OCI-LY3 (cell line): ENCODE measurements around the gene SCARB1.

Source experiments
- H2AFZ ChIP-seq: fragments of 200-600, 300-600 bp; shearing (Covaris generic); 2 replicates; pipeline ENCODE4 v1.6.0; 2014; ENCODE audit warnings: antibody characterized with exemption, low read depth, low read length
- H3K27ac ChIP-seq: fragments of 200-600, 300-600 bp; sonication (generic); 2 replicates; pipeline ENCODE4 v1.5.1; 2014; ENCODE audit warnings: mild to moderate bottlenecking, low read length, moderate library complexity, mixed read lengths
- H3K27me3 ChIP-seq: fragments of 200-600, 300-600 bp; sonication (generic); 2 replicates; pipeline ENCODE4 v1.6.1; 2014; ENCODE audit warnings: low read depth, low read length, mixed read lengths
- H3K36me3 ChIP-seq: fragments of 200-600, 300-600 bp; sonication (generic); replicated peaks from 2 replicates; pipeline ENCODE3; 2014; ENCODE audit warnings: low read depth, low read length, mixed read lengths
- H3K4me1 ChIP-seq: fragments of 300-600, 200-600 bp; sonication (generic); 2 replicates; pipeline ENCODE4 v1.6.1; 2014; ENCODE audit warnings: low read length, mixed read lengths
- H3K4me2 ChIP-seq: fragments of 200-600, 300-600 bp; sonication (generic); 2 replicates; pipeline ENCODE4 v1.6.1; 2014; ENCODE audit warnings: low read length, mixed read lengths
- H3K4me3 ChIP-seq: fragments of 300-600, 200-600 bp; sonication (generic); 2 replicates; pipeline ENCODE4 v1.5.1; 2014; ENCODE audit warnings: antibody characterized with exemption, mild to moderate bottlenecking, low read length, moderate library complexity
- H3K79me2 ChIP-seq: fragments of 300-600, 200-600 bp; shearing (Covaris generic); 2 replicates; pipeline ENCODE4 v1.6.1; 2014; ENCODE audit warnings: mild to moderate bottlenecking, low read length, mixed read lengths
- H3K9ac ChIP-seq: fragments of 300-600, 200-600 bp; shearing (Covaris generic); 2 replicates; pipeline ENCODE4 v1.6.0; 2014; ENCODE audit warnings: mild to moderate bottlenecking, low read length, moderate library complexity
- H3K9me3 ChIP-seq: fragments of 200-600, 300-600 bp; shearing (Covaris generic); 2 replicates; pipeline ENCODE4 v1.6.1; 2014; ENCODE audit warnings: low read length, mixed read lengths; ENCODE audit not compliant: insufficient read depth
- H4K20me1 ChIP-seq: fragments of 200-600, 300-600 bp; sonication (generic); 2 replicates; pipeline ENCODE4 v1.6.1; 2016; ENCODE audit warnings: low read length, mixed read lengths; ENCODE audit not compliant: insufficient read depth
- EZH2phosphoT487 ChIP-seq: fragments of 200-600 bp; shearing (Covaris generic); IDR thresholded peaks from 2 replicates; pipeline ENCODE4 v1.6.1; 2018; ENCODE audit warnings: antibody characterized with exemption, mixed run types, low read depth
- TF ChIP-seq, protein P1 (sequence below): fragments of 200-600, 300-600 bp; sonication (generic); IDR thresholded peaks from 2 replicates; pipeline ENCODE4 v1.5.1; 2014; ENCODE audit warnings: antibody characterized with exemption, low read length, low read depth

The SCARB1 gene

DNA sequence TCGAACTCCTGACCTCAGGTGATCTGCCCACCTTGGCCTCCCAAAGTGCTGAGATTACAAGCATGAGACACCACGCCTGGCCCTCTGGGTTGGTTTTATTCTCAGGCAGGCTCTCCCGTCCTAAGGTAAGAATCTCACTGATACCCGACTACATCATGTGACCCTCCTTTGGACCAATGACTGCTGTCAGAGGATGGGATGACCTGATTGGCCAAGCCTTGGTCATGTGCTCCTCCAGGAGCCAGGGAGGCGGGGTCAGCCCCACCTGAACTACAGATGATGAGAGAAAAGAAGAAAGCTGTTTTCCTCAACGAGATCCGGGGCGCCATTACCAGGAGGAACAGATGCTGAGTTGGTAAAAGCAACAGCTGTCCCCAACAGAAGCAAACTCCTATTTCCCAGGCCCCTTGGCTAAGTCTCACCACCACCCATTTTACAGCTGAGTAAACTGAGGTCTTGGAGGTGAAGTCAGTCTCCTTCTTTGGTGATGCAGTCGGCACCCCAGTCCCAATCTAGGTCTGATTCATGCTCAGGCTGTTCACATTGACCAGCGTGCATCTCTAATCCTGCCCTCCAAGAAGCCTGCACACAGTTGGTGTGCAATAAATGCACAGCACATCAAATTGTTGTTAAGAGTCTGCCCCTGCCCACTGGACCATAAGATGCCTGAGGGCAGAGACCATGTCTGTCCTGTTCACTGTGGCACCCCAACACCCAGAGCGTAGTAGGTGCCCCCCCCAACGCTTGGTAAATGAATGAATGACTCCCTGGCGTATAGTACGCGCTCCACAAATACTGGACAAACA, 118.8 kb downstream of the SCARB1 start:
- H3K27me3 ChIP-seq: peaks cover 38% of the 10 kb centered on the region
- peaks cover 13% of the 10 kb centered on the region; the same call in 1 of the 2 replicates for H3K4me1 ChIP-seq
- no peaks in the 10 kb centered on the region for H3K79me2 ChIP-seq
- no peak overlapping the region for H2AFZ ChIP-seq
- H3K9ac ChIP-seq: no peak overlapping the region
- no peaks in the 10 kb centered on the region for H4K20me1 ChIP-seq
- peak overlapping the region; percentile 49 for H3K4me2 ChIP-seq
- peak overlapping the region; percentile 58 for H3K4me3 ChIP-seq
- H3K9me3 ChIP-seq: no peaks in the 10 kb centered on the region
- H3K36me3 ChIP-seq: no peaks in the 10 kb centered on the region
- no peak overlapping the region for H3K27ac ChIP-seq
- no peak for TF ChIP-seq EZH2phosphoT487
- TF ChIP-seq, protein P1, sequence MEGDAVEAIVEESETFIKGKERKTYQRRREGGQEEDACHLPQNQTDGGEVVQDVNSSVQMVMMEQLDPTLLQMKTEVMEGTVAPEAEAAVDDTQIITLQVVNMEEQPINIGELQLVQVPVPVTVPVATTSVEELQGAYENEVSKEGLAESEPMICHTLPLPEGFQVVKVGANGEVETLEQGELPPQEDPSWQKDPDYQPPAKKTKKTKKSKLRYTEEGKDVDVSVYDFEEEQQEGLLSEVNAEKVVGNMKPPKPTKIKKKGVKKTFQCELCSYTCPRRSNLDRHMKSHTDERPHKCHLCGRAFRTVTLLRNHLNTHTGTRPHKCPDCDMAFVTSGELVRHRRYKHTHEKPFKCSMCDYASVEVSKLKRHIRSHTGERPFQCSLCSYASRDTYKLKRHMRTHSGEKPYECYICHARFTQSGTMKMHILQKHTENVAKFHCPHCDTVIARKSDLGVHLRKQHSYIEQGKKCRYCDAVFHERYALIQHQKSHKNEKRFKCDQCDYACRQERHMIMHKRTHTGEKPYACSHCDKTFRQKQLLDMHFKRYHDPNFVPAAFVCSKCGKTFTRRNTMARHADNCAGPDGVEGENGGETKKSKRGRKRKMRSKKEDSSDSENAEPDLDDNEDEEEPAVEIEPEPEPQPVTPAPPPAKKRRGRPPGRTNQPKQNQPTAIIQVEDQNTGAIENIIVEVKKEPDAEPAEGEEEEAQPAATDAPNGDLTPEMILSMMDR: no peak

DNA sequence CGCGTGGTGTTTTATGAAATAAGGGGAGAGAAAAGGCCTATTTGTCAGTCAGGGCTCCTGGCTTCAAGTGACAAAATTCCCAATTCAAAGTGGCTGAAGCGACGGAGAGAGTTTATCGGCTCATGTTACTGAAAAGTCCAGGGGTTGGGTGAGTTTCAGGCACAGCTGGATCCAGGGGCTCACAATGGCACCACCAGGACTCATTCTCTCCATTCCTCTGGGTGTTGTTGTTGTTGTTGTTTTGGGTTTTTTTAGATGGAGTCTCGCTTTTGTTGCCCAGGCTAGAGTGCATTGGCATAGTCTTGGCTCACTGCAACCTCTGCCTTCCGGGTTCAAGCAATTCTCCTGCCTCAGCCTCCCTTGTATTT, 119.4 kb downstream of the SCARB1 start:
- Histone ChIP-seq H3K27ac (no peak overlapping the region), H3K27me3 (peaks cover 40% of the 10 kb centered on the region), H4K20me1 (no peaks in the 10 kb centered on the region), H2AFZ (no peak overlapping the region), H3K9me3 (no peaks in the 10 kb centered on the region), H3K36me3 (no peaks in the 10 kb centered on the region), H3K4me1 (peaks cover 13% of the 10 kb centered on the region; the same call in 1 of the 2 replicates), H3K79me2 (no peaks in the 10 kb centered on the region), H3K4me3 (peak overlapping the region; percentile 58; the same call in 1 of the 2 replicates), H3K9ac (no peak overlapping the region), H3K4me2 (peak overlapping the region; percentile 49)
- TF ChIP-seq, protein P1: no peak
- TF ChIP-seq EZH2phosphoT487: no peak

DNA sequence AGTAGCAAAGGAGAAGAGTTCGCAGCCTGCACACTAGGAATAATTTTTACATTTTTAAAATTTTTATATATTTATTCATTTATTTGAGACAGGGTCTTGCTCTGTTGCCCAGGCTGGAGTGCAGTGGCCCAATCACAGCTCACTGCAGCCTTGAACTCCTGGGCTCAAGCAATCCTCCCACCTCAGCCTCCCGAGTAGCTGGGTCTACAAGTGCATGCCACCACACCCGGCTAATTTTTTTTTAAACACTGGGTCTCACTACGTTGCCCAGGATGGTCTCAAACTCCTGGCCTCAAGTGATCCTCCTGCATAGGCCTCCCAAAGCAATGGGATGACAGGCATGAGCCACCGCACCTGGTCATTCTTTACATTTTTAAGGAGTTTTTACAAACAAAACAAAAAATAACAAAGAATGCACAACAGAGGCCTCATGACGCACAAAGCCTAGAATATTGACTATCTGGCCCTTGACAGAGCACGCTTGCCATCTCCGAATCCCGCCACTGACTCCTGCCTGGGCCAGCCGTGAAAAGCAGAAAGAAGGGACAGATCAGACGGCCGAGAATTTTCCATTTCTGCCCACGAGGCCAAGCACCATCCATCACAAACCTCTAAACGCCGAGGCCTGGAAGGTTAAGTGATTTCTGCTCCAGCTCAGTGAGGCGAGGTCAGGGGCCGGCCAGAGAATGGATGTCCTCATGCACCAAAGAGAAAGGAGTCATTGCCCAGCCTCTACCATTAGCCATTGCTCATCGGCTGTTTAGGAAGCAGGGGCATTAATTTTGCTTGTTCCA, 120.0 kb downstream of the SCARB1 start:
- no peak overlapping the region for H3K4me2 ChIP-seq
- TF ChIP-seq, protein P1: no peak
- no peak for TF ChIP-seq EZH2phosphoT487
- H3K27ac ChIP-seq: no peak overlapping the region
- no peaks in the 10 kb centered on the region for H3K79me2 ChIP-seq
- H2AFZ ChIP-seq: no peak overlapping the region
- no peaks in the 10 kb centered on the region for H3K36me3 ChIP-seq
- no peak overlapping the region for H3K4me3 ChIP-seq
- no peaks in the 10 kb centered on the region for H4K20me1 ChIP-seq
- peaks cover 41% of the 10 kb centered on the region for H3K27me3 ChIP-seq
- H3K9me3 ChIP-seq: no peaks in the 10 kb centered on the region
- H3K9ac ChIP-seq: no peak overlapping the region
- peaks cover 13% of the 10 kb centered on the region; the same call in 1 of the 2 replicates for H3K4me1 ChIP-seq

DNA sequence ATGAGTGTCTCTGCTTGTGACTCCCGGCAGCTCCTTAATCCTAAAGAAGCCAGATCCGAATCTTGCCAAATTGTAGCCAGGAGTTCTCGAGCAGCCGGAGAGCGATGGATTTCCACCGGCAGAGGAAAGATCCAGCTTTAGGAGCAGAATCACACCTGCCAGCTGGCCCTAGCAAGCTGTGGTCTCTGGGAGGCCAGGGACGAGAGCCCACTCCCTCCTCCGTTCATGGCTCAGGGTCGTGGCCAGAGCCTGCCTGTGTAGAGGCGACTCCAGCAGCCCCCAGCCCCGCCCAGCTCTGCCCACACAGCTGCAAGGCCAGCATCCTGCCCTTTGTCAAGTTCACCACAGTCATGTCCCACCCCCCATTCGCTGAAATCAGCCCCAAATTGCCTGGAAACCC, 121.0 kb downstream of the SCARB1 start:
- peaks cover 12% of the 10 kb centered on the region; the same call in 1 of the 2 replicates for H3K4me1 ChIP-seq
- H3K4me3 ChIP-seq: no peak overlapping the region
- no peaks in the 10 kb centered on the region for H3K79me2 ChIP-seq
- no peak overlapping the region for H3K9ac ChIP-seq
- H2AFZ ChIP-seq: no peak overlapping the region
- no peaks in the 10 kb centered on the region for H3K9me3 ChIP-seq
- TF ChIP-seq, protein P1: no peak
- no peak for TF ChIP-seq EZH2phosphoT487
- no peak overlapping the region for H3K27ac ChIP-seq
- H3K27me3 ChIP-seq: peaks cover 40% of the 10 kb centered on the region
- H4K20me1 ChIP-seq: no peaks in the 10 kb centered on the region
- no peaks in the 10 kb centered on the region for H3K36me3 ChIP-seq
- no peak overlapping the region for H3K4me2 ChIP-seq
